GM12892 (cell line): ENCODE results near the gene EPHB2.

Experiments used
- DNase-seq: peaks from one replicate; pipeline ENCODE4 v3.0.0; 2011; ENCODE audit not compliant: insufficient read length
- FAIRE-seq: peaks from 2 replicates; lab custom pipeline; 2011; peaks lifted over from hg19 to GRCh38; lab: Jason Lieb, UNC
- POLR2A ChIP-seq: IDR thresholded peaks from 2 replicates; pipeline ENCODE4 v1.6.1; 2011; ENCODE audit warnings: low read depth, low read length, control low read depth
- POLR2AphosphoS5 ChIP-seq: IDR thresholded peaks from 2 replicates; pipeline ENCODE4 v1.6.1; 2011; ENCODE audit warnings: low read depth, low read length, control low read depth
- TAF1 ChIP-seq: IDR thresholded peaks from 2 replicates; pipeline ENCODE4 v1.6.1; 2011; ENCODE audit warnings: low read depth, mild to moderate bottlenecking, control low read depth, low read length, borderline replicate concordance

The EPHB2 gene

DNA sequence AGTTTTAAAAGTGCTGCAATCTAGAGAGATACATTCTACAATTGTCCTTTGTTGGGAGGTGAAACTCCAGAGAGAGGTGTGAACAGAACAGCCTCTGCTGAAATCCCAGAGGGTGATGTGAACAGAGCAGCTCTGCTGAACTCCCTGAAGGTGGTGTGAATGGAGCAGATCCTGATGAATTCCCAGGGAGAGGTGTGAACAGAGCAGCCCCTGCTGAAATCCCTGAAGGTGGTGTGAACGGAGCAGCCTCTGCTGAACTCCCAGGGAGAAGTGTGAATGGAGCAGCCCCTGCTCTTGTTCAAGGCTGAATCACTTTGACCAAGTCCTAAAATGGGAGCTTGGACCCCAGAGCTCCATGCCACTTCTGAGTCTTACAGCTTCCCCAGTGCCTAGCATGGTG is 167.3 kb downstream of the EPHB2 start:
- no peak for FAIRE-seq

DNA sequence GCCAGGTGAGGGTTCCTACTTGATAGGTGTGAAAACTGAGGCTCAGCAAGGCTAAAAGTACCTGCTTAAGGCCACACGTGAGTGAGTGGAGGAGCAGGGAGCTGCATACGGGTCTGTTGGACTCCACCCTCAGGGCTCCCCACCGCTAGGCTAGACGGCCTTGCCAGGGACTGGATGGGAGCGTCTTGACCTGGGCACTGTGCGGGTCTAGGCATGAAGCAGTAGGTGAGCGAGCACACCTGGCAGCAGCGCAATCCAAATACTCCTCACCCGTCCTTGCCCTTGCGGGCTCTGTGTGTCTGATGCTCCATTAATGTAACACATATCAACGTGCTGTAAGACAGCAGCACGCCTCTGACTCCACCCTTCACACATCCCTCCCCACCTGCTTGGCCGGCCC is 168.0 kb downstream of the EPHB2 start:
- FAIRE-seq (no peak), DNase-seq (no peak)
- TF ChIP-seq POLR2A: no peak
- no peak for TF ChIP-seq POLR2AphosphoS5
- TF ChIP-seq TAF1: no peak

More for the DNA sequence above, 167.3 kb downstream of the EPHB2 start:
- TF ChIP-seq TAF1: no peak
- no peak for TF ChIP-seq POLR2AphosphoS5
- TF ChIP-seq POLR2A: no peak
- DNase-seq: no peak

DNA sequence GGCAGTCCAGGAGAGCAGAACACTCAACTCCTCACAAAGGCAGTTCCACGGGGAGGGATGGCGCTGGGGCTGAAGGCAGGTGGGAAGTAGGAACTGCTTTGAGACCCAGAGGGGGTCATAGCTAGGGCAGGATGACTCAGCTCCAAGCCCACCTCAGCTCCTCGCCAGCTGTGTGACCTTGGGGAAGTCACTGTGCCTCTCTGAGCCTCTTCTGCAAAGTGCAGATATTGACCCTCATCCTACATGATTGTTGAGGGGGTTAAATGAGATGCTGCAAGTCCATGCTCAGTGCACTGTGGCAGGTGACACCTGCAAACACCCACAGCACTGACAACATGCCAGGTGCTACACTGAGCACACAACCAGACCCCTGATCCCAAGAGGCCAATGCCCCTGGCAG is 168.8 kb downstream of the EPHB2 start:
- FAIRE-seq: no peak
- TF ChIP-seq POLR2A: no peak
- TF ChIP-seq POLR2AphosphoS5: no peak
- TF ChIP-seq TAF1: no peak
- DNase-seq: no peak

DNA sequence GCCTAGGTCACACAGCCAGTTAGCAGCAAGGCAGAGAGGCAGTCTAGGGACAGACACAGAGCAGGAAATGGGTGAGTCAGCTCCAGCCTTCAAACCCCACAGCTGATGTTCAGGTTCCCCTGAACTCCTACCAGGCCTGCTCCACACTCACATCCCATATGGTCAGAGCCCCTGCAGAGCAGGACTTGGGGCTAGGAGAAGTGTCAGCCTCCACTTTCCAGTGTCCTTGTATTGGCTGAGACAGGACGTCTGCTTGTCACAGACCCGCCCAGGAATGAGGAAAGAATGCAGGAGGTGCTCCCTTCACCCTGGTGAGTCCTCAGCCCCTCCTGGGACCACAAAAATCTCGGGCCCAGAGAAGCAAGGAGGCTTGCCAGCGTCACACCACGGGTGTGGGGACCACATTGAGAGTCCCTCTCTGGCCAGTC is 169.5 kb downstream of the EPHB2 start:
- FAIRE-seq: no peak
- no peak for TF ChIP-seq TAF1
- no peak for TF ChIP-seq POLR2A
- TF ChIP-seq POLR2AphosphoS5: no peak
- DNase-seq: no peak

DNA sequence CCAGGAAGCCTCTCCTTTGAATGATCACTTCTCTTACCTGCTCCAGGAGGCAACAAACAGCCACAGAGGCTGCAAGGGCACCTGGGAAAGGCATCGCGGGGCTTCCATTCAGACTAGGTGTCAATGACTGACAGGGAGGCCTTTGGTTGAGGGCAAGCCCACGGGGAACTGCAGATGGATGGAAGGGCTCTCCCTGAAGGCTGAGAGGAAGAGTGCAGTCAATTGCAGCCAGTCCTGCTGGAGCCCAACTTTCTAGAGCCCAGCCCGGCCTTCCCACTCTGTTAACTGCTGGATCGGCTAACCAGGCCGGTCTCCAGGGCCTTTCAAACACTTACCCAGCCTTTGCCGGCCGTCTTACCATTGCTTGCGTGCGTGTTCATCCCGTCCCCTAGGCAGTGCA is 172.8 kb downstream of the EPHB2 start:
- TF ChIP-seq POLR2A (no peak), TAF1 (no peak), POLR2AphosphoS5 (no peak)
- no peak for DNase-seq
- no peak for FAIRE-seq

DNA sequence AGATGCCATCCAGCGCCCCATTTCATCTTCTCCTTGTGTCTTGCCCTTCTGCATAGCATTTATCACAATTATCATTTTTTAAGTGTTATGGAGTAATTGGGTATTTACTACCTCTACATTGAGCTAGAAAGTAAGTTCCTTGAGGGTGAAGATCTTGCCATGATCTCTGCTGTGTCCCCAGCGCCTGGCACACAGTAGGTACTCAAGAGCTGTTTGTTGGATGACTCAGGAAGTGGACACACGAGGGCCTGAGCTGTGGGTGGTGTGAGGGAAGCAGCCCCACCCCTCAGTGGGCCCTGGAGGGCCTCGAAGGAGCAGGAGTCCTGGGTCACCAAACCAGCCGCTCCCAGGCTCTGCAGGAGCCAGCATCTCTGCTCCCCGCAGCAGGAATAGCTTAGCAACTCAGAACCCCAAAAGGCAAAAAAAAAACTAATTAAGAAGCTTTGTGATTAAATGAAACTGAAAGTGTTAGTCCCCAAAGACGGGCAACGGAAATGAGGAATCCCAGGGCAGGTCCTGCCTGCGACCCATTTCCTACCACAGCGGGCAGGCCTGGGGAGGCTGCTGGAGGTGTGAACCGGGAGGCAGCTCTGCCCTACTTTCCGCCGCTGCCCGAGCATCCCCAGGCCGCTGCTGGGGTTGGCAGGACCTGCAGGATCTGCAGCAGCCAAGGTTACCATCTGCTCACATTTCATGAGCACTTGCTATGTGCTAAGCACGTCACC is 174.3 kb downstream of the EPHB2 start:
- no peak for DNase-seq
- FAIRE-seq: no peak
- no peak for TF ChIP-seq POLR2AphosphoS5
- TF ChIP-seq TAF1: no peak
- no peak for TF ChIP-seq POLR2A

DNA sequence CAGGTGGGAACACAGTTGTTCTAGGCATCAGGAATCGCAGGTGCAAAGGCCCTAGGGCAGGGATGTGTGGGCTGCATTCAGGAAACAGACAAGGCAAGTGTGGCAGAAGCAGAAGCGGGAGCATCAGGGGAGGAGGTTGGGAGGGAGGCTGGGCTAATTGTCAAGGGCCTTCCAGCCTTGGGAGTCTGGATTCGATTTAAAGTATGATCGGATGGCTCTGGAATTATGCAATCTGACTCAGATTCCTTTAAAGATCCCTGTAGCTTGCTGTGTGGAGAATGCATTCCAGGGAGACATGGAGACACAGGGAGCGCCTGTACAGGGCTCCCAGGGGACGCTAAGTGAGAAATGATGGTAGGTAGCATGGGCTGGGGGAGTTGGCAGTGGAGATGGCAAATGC is 175.6 kb downstream of the EPHB2 start:
- TF ChIP-seq POLR2AphosphoS5 (no peak), TAF1 (no peak), POLR2A (no peak)
- DNase-seq (no peak), FAIRE-seq (no peak)

DNA sequence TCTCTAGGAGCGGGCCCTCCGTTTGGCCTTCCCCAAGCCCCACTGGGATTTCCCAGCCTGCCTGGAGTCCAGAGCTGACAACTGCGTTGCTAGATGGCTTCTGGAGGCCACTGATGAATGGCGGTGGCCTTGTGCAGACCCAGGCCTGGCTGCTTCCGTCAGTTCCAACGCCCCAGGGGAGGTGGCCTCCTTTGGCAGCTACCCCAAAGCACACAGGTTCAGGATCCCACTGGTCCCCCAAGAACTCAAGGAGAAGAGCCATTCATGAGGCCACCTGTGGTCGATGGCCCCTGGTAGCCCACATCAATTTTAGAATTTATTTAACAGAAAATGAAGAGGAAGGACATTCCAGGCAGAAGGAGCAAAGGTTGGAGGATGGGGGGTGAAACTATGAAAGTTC is 176.9 kb downstream of the EPHB2 start:
- no peak for FAIRE-seq
- DNase-seq: no peak
- TF ChIP-seq TAF1 (no peak), POLR2A (no peak), POLR2AphosphoS5 (no peak)

DNA sequence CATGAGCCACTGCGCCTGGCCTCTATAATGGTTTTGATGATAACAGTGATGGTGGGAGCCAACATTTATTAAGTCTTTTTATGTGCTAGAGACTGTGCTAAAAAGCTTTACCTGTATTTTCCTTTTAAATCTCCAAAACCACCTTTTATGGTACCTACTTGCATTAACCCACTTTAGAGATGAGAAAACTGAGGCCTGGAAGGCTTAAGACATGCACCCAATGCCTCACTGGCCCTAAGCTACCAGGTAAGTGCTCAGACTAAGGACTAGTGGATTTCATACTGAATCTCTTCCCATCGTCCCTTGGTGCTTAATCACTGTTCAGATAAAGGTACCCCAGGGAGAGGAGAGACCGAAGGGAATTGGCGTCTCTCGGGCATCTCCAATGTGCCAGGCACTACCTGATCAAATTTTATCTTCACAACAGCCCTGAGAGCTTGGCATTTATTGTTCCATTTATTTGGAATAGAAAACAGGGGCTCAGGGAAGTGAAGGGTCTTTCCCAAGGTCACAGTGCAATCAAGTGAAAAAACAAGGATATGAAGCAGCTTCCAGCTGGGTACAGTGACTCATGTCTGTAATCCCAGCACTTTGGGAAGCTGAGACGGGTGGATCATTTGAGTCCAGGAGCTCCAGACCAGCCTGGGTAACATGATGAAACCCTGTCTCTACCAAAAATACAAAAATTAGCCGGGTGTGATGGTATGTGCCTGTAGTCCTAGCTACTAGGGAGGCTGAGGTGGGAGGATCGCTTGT is 177.9 kb downstream of the EPHB2 start:
- DNase-seq (no peak), FAIRE-seq (no peak)
- TF ChIP-seq POLR2A (no peak), TAF1 (no peak), POLR2AphosphoS5 (no peak)

DNA sequence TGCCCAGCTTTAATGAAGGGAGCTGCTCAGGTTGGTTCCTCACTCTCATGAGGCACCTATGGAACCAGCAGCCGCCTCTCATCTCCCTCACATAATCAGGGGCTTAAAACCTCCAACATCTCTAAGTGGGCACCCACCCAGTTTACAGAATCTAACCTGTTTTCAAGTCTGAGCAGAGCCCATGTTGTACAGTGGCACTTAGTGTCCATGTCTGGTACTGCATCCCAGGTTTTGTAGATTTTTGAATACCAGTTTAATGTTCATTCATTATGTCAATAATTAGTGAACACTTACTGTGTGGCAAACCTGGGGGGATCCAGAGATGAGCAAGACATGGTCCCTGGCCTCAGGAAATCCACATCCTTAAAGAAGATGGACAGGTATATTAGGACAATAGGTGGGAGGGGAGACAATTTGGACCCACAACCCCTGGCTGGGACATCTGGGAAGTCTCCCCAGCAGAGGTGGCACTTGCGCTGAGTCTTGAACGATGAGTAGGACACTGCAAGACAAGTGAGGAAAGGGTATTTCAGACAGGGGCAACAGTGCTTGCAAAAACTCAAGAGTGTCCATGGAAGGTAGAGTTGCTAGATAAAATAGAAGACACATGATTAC is 178.7 kb downstream of the EPHB2 start:
- TF ChIP-seq POLR2AphosphoS5: no peak
- TF ChIP-seq POLR2A: no peak
- no peak for TF ChIP-seq TAF1
- DNase-seq (no peak), FAIRE-seq (no peak)

DNA sequence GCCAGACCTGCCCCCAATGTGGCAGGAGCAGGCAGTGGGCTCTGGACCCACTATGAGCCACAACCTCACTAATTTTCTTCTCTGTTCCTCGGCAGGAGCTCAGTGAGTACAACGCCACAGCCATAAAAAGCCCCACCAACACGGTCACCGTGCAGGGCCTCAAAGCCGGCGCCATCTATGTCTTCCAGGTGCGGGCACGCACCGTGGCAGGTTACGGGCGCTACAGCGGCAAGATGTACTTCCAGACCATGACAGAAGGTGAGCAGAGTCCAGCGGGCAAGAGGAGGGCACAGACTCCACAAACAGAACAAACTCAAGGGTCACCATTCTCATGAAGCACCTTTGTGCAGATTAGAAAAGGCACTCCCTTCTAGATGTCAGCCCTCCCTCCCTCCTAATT is 182.2 kb downstream of the EPHB2 start:
- DNase-seq (no peak), FAIRE-seq (no peak)
- TF ChIP-seq POLR2AphosphoS5 (no peak), POLR2A (no peak), TAF1 (no peak)

DNA sequence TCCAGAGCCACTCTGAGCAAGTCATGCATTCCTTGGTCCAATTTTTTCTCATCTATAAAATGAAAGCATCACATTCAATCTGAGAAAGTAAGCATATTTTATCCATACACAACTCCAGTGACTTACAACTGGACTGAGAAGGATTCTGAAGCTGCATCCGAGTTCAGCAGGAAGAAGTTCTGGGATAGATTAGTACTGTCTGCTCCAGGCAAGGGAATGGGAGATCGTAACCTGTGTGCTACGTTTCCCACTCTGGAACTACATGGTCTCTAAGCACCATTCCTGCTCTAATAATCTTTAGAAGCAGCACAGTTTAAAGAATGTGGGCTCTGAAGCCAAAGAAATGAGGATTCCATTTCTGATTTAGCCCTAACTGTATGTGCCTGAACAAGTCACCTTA is 182.7 kb downstream of the EPHB2 start:
- TF ChIP-seq TAF1 (no peak), POLR2AphosphoS5 (no peak), POLR2A (no peak)
- FAIRE-seq (no peak), DNase-seq (no peak)
